Epithelial cell of proximal tubule (primary cell): ENCODE measurements around the gene LTBP4. TPM values are rescaled to one million over a fixed set of nuclear protein-coding genes. Genes with fewer than 3 reads are reported as not detected.

ENCODE experiments used
- DNase-seq: peaks from one replicate; pipeline ENCODE4 v3.0.0-alpha.2; 2011; ENCODE audit warnings: low read depth
- H3K4me3 ChIP-seq: 2 replicates; pipeline ENCODE4 v1.5.1; 2011; ENCODE audit warnings: low read depth, mild to moderate bottlenecking, low read length
- total RNA-seq: library from RNA; depleted of rRNA; stranded (reverse); fragments of >200 nt; gene quantifications from 2 replicates; pipeline ENCODE4 v1.2.3, GENCODE V29; 2015
- TF ChIP-seq, protein P1 (sequence below): conservative IDR thresholded peaks from 2 replicates; pipeline ENCODE4 v1.5.1; 2012; ENCODE audit warnings: low read depth, mild to moderate bottlenecking, low read length

The LTBP4 gene
- total RNA-seq, 1 donor from 2014 or later, result 149 TPM

DNA sequence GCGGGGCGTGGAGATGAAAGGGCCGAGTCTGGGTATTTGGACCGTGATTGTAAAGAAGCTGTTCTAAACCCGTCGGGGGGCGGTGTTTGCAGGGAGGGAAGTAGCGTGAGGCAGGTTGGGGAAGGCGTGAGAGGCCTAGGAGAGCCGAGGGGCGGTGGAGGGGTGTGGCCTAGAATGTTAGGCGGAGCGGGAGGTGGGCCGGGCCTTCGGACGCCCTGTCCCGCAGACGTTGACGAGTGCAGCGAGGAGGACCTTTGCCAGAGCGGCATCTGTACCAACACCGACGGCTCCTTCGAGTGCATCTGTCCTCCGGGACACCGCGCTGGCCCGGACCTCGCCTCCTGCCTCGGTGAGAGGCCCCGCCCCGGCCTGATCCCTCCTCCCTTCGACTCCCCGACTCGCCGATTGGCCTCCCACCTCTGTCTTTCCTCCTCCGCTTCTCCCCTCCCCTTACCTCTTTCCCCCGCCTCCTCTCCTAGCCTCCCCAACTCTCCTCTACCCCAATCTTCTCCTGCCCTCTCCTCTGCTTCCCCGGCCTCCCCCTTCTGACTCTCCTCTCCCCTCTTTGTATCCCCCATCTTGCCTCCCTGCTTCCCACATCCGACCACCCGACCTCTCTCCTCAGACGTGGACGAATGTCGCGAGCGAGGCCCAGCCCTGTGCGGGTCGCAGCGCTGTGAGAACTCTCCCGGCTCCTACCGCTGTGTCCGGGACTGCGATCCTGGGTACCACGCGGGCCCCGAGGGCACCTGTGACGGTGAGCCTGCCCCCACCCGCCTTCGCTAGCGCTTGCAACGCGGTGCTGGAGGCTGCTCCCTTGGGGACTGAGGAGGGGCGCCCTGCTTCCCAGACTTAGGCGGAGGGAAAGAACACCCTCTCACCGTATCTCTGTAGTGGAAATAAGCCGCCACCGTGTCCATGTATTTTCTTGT lies 12.8 kb downstream of the LTBP4 start:
- H3K4me3 ChIP-seq, result peak overlapping the region; percentile 34
- TF ChIP-seq, protein P1, sequence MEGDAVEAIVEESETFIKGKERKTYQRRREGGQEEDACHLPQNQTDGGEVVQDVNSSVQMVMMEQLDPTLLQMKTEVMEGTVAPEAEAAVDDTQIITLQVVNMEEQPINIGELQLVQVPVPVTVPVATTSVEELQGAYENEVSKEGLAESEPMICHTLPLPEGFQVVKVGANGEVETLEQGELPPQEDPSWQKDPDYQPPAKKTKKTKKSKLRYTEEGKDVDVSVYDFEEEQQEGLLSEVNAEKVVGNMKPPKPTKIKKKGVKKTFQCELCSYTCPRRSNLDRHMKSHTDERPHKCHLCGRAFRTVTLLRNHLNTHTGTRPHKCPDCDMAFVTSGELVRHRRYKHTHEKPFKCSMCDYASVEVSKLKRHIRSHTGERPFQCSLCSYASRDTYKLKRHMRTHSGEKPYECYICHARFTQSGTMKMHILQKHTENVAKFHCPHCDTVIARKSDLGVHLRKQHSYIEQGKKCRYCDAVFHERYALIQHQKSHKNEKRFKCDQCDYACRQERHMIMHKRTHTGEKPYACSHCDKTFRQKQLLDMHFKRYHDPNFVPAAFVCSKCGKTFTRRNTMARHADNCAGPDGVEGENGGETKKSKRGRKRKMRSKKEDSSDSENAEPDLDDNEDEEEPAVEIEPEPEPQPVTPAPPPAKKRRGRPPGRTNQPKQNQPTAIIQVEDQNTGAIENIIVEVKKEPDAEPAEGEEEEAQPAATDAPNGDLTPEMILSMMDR, result no peak

DNA sequence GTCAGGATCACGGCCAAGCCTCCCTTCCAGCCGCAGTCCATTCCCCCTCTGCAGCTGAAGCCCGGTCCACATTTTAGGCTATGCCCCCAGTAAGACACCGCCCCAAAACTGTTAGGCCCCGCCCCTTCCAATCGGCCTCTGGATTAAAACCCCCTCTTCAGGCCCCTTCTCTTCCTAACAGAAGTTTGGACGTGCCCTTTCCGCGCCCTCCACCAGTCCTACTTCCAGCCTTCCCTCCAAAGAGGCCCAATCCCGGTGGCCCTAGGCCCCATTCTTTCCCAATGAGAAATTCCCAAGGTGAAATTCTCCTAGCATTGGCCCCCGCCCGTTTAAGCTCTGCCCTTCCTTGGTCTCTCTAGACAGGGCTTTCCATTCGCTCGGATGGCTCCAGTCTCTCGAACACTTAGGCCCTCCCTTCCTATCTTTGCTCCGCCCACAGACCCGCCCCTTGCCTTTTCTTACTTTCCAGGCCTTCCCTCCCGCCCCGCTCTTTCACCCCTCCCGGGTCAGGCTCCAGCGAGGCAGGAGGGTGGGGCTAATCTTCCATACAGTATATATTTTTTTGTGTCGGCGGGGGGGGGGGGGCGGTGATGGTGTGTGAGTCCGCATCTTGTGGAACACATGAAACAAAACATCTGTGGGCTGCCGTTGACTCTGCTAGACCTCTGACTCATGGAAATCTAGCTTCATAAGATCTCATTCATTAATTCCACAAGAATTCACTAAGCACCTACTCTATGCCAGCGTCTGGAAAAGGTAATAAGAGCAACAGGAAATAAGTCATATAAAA lies 13.6 kb downstream of the LTBP4 start:
- no peak for DNase-seq
- peak overlapping the region; percentile 34 for H3K4me3 ChIP-seq
- TF ChIP-seq, protein P1, result no peak

More for the DNA sequence above, 12.8 kb downstream of the LTBP4 start:
- DNase-seq, result no peak

DNA sequence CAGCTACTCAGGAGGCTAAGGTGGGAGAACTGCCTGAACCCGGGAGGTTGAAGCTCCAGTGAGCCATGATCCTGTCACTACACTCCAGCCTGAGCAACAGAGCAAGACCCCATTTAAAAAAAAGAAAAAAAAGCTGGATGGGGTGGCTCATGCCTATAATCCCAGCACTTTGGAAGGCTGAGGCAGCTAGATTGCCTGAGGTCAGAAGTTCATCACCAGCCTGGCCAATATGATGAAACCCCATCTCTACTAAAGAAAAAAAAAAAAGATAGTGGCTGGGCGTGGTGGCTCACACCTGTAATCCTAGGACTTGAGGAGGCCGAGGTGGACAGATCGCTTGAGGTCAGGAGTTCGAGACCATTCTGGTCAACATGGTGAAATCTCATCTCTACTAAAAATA lies 15.0 kb downstream of the LTBP4 start:
- TF ChIP-seq, protein P1, result no peak
- DNase-seq, result no peak
- H3K4me3 ChIP-seq, result no peak overlapping the region

DNA sequence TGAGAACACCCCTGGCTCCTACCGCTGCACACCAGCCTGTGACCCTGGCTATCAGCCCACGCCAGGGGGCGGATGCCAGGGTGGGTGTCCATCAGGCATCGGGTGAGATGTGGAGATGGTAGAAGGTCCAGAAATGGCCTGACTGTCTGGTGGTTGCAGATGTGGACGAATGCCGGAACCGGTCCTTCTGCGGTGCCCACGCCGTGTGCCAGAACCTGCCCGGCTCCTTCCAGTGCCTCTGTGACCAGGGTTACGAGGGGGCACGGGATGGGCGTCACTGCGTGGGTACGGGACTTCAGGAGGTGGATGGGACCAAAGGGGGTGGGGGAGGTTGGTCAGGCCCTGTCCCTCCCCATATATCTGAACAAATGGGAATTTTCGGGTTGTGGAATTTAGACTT lies 15.8 kb downstream of the LTBP4 start:
- TF ChIP-seq, protein P1, result no peak
- no peak overlapping the region for H3K4me3 ChIP-seq
- no peak for DNase-seq

DNA sequence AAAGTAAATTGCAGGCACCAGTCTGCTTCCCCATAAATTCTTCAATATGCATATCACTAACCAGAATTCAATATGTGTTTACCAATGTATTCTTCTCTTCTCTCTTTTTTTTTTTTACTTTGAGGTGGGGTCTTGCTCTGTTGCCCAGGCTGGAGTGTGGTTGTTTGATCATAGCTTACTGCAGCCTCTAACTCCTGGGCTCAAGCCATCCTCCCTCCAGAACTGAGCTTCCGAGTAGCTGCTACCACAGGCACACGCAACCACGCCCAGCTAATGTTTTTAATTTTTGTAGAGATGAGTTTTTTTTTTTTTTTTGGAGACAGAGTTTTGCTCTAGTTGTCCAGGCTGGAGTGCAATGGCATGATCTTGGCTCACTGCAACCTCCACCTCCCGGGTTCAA lies 16.8 kb downstream of the LTBP4 start:
- no peak for DNase-seq
- H3K4me3 ChIP-seq, result no peak overlapping the region
- TF ChIP-seq, protein P1, result no peak

DNA sequence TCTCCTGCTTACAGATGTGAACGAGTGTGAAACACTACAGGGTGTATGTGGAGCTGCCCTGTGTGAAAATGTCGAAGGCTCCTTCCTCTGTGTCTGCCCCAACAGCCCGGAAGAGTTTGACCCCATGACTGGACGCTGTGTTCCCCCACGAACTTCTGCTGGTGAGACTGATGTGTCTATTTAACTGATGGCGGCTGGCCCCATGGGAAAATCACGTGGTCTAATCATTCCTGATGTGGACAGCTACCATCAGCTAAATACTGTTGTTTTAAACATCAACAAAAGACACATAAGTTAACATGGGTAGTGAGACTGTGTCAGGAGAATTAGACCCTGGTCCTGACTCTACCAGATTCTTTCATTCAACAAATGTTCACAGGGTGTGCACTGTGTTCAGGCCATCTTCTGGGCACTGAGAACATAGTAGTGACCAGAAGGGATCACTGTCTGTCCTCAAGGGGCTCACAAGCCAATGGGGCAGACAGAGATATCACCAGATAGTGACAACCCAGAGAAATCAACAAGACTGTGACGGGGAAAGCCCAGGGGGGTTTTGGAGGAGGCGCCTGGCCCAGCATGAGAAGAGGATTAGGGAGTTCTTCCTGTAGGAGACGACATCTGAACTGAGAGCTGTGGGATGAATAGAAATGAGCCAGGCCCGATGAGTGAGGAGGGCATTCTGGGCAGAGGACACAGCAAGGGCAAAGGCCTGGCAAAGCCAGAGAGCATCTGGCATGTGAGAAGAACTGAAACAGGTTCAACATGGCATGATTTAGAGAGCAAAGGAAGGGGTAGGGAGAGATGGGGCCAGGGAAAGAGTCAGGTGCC lies 18.4 kb downstream of the LTBP4 start:
- no peak overlapping the region for H3K4me3 ChIP-seq
- TF ChIP-seq, protein P1, result no peak
- DNase-seq, result no peak
